C4-2B (cell line): ENCODE data around the gene NLRC5.

Experiments used
- ZFX ChIP-seq: fragments of 450-650 bp; IDR thresholded peaks from 2 replicates; pipeline ENCODE4 v1.6.1; 2017
- TF ChIP-seq, protein P1 (sequence below): fragments of 450-650 bp; conservative IDR thresholded peaks from 2 replicates; pipeline ENCODE4 v1.5.1; 2017; ENCODE audit warnings: mild to moderate bottlenecking

DNA sequence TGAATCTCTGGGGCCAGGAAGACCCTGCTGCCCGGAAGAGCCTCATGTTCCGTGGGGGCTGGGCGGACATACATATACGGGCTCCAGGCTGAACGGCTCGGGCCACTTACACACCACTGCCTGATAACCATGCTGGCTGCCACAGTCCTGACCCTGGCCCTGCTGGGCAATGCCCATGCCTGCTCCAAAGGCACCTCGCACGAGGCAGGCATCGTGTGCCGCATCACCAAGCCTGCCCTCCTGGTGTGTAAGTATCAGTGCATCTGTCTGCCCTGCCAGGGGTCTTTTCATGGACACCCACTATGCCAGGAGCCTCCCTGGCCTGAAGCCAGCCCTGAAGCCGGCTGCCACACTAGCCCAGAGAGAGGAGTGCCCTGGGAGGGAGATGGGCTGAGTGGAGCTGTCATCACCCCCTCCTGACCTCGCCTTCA, 27.5 kb upstream of the NLRC5 start, which contains the start of gene CETP:
- TF ChIP-seq, protein P1, sequence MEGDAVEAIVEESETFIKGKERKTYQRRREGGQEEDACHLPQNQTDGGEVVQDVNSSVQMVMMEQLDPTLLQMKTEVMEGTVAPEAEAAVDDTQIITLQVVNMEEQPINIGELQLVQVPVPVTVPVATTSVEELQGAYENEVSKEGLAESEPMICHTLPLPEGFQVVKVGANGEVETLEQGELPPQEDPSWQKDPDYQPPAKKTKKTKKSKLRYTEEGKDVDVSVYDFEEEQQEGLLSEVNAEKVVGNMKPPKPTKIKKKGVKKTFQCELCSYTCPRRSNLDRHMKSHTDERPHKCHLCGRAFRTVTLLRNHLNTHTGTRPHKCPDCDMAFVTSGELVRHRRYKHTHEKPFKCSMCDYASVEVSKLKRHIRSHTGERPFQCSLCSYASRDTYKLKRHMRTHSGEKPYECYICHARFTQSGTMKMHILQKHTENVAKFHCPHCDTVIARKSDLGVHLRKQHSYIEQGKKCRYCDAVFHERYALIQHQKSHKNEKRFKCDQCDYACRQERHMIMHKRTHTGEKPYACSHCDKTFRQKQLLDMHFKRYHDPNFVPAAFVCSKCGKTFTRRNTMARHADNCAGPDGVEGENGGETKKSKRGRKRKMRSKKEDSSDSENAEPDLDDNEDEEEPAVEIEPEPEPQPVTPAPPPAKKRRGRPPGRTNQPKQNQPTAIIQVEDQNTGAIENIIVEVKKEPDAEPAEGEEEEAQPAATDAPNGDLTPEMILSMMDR: no peak
- no peak for TF ChIP-seq ZFX
